Prostate gland (tissue), 2 donors: Measurements from ENCODE around the gene HMGB2.

ENCODE experiments used
- POLR2A ChIP-seq: fragments of 450-650 bp; IDR thresholded peaks from one replicate; pipeline ENCODE4 v1.6.1; 2016; ENCODE audit warnings: antibody characterized with exemption, mild to moderate bottlenecking
- POLR2AphosphoS5 ChIP-seq: sonication (generic); formaldehyde crosslinking; IDR thresholded peaks from one replicate; pipeline ENCODE4 v1.6.1; 2017; ENCODE audit warnings: antibody characterized with exemption
- TF ChIP-seq, protein P1 (sequence below), 4 experiments: fragments of 200-600 bp in 2 of 4; fragments of 450-650 bp in 2 of 4; sonication (generic) in 2 of 4; IDR thresholded peaks; 1 replicate in 3 of 4; 2 replicates in 1 of 4; pipeline ENCODE4 v1.5.1; 2016 to 2019; ENCODE audit warnings: antibody characterized with exemption in 4 of 4, mild to moderate bottlenecking in 2 of 4, moderate library complexity in 2 of 4

DNA sequence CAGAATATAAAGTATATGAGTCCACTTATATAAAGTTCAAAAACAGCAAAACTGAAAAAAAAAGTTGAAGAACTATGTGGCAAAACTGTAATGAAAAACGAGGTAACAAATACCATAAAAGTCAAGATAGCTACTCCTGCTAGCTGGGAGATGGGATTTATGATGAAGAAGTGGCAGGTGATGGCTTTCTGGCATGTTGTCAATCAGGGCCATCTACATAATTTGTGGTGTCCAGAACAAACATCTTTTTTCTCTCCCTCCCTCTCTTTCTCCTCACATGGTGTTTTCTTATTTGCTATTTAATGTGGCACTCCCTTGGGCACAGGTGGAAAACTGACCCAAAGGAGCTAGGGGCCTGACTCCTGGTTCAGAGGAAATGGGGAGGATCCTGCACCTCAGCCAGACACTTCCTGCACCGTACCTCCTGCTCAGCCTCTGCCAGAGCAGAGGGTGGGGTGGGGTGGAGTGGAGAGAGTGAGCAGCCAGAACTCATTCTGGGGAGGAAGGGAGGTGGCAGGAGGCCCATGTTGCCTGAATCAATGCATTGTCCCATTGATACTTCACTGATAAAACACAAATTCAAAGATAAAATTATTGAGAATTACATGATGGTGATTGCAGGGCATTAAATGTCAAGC lies 31.3 kb upstream of the HMGB2 start:
- TF ChIP-seq, protein P1, sequence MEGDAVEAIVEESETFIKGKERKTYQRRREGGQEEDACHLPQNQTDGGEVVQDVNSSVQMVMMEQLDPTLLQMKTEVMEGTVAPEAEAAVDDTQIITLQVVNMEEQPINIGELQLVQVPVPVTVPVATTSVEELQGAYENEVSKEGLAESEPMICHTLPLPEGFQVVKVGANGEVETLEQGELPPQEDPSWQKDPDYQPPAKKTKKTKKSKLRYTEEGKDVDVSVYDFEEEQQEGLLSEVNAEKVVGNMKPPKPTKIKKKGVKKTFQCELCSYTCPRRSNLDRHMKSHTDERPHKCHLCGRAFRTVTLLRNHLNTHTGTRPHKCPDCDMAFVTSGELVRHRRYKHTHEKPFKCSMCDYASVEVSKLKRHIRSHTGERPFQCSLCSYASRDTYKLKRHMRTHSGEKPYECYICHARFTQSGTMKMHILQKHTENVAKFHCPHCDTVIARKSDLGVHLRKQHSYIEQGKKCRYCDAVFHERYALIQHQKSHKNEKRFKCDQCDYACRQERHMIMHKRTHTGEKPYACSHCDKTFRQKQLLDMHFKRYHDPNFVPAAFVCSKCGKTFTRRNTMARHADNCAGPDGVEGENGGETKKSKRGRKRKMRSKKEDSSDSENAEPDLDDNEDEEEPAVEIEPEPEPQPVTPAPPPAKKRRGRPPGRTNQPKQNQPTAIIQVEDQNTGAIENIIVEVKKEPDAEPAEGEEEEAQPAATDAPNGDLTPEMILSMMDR (IDR thresholded peaks at IDR 0.05): no peak
- no peak for TF ChIP-seq POLR2A
- no peak for TF ChIP-seq POLR2AphosphoS5
